ENCODE results near the gene DAP.

The DAP gene

DNA sequence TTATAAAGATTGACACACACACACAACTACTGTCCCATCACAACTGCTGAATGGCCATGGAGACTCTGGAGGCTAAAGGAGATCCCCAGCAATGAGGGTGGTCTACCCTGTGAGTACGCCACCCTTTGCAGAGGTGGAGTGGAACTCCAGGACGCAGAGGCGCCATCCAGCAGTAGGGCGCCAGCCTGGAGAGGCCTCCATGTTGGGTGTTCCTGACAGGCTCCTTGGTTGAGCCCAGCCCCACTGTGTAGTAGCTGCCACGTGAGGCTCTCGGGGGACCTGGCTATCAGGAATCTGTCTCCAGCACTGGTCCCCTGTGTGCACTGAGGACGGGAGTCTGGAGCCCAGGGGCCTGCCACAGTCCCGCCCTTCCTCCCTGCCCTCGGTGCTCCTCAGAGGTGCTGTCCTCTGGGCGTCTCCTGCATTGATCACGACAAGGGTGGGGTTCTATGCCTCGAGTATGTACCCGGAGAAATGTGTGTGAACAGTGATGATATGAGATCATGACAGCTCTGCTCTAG lies 72.3 kb downstream of the DAP start:
- DNase-seq = no peak

DNA sequence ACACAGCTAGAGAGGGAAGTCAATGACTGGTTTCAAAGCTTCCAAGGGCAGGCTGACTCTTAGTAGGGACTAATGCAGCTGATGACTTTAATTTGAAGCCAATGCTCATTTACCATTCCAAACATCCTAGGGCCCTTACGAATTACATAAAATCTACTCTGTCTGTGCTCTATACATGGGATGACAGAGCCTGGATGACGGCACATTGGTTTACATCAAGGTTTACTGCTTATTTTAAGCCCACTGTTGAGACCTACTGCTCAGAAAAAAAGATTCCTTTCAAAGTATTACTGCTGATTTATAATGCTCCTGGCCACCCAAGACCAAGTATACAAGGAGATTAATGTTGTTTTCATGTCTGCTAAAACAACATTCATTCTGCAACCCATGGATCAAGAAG lies 74.1 kb downstream of the DAP start:
- DNase-seq = no peak

DNA sequence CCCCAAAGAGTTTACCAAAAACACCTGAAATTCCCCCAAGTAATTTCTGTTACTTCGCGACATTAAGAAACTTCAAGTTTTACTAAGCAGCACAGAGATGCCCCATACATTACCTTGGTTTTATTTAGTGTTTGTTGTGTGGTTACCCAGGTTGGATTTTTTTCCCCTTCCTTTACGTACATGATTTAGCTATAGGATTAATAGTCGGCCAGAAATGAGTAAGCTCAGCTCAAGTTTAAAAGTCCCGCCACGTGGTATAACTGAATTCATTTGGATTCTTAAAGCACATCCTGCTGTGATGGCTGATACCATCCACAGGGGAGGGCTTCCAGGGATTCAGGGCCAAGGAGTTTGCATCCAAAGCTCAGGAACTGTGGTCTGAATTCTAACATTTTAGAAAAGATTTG lies 75.9 kb downstream of the DAP start:
- no peak for DNase-seq

DNA sequence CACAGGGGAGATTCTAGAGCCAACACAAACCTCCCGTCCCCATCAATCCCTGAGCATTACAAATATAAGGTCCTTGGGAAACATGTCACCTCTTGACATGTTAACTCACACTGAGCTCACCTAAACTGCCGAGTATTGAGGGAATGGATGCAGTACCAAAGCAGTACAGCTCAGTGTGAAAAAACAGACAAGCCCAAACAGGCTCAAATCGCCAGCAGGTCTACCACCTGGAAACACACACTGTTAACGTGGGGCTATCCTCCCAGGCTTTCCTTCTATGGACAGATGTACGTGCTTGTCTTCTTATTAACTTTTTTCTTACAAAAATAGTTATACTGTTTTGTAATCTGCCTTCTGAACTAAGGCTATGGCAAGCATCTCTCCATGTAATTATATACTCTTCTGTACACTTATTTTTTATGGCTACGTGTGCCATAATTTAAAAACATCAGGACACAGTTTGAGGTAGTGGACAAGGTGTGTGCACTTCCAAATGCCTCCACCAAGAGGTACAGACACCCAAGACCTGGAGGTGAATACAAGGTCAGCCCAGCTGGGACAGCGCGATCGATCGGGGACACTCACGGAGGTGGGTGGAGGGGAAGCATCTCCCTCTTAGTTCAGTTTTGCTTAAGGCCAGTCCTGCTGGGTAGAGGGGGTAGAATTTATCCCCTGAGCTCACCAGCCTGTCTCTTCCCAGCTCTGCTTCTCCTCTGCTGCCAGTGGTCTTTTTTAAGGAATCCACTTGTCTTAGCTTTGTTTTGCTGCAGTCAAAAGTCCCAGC lies 76.5 kb downstream of the DAP start:
- no peak for DNase-seq

DNA sequence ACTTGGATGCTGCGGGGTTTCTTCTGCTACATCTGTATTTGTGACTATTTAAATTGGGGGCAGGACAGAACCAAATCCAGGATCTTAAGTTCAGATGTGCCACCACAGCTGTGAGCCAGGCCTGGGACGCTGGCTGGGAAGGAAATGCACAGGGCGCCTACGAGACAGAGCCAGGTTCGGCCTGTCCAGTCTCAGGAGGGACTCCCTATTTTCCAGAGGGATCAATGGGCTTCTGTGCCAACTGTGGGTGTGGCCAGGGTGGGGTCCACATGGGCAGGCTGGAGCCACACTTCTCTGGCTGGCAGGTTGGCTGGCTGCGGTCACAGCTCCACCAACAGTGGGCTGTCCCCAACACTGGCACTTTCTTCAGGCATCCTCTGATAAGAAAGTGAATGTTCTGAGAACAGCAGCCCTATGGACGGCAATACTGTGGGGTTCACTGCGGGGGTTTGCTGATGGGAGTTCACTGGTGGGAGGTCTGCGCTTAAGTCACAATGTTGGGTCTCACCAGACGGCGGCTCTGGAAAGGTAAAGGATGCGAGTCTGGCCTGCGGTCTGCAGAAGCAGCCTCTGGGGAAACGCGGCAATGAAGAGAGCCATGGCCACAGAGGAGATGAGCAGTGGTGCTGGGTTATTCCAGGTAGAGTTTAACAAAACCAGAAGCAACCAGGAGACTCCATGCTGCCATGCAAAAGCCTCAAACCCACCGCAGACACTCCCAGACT lies 78.1 kb downstream of the DAP start:
- DNase-seq = no peak

DNA sequence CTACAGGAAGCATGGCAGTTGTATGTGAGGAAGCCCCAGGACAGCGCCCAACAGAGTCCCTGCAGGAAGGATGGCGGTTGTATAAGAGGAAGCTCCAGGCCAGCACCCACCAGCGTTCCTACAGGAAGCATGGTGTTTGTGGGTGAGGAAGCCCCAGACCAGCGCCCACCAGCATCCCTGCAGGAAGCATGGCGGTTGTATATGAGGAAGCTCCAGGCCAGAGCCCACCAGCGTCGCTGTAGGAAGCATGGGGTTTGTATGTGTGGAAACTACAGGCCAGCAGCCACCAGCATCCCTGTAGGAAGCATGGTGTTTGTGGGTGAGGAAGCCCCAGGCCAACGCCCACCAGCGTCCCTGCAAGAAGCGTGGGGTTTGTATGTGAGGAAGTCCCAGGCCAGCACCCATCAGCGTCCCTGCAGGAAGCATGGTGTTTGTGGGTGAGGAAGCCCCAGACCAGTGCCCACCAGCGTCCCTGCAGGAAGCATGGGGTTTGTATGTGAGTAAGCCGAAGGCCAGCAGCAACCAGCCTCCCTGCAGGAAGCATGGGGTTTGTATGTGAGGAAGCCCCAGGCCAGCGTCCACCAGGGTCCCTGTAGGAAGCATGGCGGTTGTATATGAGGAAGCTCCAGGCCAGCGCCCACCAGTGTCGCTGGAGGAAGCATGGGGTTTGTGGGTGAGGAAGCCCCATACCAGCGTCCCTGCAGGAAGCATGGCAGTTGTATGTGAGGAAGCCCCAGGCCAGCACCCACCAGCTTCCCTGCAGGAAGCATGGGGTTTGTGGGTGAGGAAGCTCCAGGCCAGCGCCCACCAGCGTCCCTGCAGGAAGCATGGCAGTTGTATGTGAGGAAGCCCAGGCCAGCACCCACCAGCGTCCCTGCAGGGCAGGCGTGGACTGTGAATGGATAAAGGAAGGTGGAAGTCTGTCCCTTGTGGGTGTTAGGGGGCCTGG lies 79.0 kb downstream of the DAP start:
- DNase-seq = no peak

DNA sequence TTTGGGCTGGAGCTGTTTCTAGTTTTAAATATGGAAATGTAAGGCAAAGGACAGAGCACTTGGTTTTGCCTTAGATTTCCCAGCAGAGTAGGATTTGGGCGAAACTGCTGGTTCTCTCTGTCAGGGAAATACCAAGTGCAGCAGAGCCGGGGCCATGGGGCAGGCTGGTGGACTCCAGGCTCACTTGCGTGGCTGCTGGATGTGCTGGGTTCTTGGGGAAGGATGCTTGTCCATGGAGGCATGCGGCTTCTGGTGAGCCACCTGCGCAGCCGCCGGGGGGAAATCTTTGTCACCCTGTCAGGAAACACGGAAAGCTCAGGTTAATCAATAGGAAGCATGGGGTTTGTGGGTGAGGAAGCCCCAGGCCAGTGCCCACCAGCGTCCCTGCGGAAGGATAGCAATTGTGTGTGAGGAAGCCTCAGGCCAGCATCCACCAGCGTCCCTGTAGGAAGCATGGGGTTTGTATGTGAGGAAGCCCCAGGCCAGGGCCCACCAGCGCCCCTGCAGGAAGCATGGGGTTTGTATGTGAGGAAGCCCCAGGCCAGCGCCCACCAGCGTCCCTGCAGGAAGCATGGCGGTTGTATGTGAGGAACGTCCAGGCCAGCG lies 80.1 kb downstream of the DAP start:
- no peak for DNase-seq

DNA sequence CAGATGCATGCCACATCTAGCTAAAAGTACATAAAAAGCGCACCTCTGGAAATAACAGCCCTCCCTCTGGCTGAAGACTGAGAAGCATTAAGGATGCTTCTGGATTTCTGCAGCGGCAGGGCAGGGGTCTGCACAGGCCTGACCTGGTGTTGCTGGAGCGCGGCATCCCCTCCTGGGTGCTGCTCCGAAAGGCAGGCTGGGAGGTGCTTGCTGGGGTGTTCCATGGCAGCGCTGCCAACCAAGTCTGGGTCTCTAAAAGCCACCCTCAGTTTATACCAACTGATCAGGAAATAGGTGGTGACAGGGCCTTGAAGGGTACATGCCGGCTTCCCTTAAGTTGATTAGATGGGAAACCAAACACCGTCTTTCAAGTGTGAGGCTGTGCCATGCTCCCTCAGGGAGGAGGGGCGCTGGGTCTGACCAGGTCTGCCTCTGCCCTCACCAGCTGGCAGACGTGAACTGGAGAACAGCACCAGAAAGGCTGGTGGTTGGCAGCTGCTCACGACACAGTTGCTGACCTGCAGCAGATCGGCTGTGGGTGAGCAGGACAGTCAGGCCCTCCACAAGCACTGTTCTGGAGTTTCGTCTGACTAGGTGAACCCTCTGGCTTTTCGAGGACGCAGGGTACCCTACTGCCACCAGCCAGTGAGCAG lies 81.6 kb downstream of the DAP start:
- no peak for DNase-seq

DNA sequence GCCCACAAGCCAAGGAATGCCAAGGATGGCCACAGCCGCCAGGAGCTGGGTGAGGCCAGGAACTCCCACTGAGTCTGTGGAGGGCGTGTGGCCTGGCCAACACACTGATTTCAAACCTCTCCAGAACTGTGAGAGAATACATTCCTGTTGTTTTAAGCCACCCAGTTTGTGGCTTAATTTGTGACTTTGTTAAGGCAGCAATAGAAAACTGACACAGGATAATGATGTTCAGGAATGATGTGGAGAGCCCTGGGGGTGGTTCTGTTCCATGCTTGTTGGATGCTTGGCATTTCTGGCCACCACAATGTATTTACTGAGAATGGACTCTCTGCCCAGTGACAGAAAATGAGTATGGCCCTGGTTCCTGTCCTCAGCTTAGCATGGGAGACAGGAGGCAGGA lies 82.8 kb downstream of the DAP start:
- DNase-seq = no peak

DNA sequence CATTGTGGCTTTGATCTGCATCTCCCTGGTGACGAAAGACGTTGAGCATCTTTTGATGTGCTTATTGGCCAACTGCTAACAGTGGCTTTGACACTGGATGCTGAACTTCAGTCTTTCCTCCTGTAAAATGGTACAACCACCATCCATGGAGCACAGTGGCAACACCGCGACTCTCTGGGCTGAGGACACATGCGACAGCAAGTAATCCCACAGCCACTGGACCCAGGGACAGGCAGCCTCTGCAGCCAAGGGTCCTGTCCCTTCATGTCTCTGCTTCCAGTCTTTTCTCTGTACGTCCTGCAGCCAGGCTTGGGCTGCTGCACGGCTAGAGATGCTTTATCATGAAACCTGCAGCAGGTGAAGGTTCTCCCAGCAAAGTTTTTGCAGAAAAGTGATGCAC lies 83.5 kb downstream of the DAP start:
- DNase-seq = no peak

DNA sequence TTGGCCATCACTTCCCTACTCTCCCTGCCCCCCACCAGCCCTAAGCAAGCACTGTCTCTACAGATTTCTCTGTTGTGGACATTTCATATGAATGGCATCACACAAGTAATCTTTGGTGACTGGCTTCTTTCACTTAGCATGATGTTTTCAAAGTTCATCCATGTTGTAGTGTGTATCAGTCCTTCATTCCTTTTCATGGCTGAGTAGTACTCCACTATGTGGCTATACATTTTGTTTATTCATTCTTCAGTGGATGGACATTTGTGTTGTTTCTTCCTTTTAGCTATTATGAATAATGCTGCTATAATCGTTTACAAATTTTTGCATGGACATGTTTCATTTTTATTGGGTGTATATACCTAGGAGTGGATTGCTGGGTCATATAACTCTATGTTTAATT lies 84.1 kb downstream of the DAP start:
- DNase-seq = no peak

DNA sequence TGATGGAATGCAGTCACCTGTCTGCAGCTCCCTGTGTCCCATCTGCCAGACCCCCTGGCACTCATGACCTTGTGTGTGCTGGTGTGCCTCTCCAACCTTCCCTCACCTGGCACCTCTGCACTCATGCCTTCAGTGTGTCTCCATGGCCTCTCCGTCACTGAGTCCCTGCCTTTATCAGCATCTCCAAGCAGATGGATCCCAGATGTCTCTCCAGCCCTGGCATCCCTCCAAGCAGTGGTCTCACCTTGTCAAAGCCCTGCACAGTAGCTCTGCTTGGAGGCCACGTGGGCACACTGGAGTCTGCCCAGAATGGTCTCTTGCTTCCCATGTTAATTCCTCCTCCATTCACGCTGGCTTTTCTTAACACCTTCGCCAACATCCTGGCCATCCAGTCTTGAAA lies 84.8 kb downstream of the DAP start:
- no peak for DNase-seq

DNA sequence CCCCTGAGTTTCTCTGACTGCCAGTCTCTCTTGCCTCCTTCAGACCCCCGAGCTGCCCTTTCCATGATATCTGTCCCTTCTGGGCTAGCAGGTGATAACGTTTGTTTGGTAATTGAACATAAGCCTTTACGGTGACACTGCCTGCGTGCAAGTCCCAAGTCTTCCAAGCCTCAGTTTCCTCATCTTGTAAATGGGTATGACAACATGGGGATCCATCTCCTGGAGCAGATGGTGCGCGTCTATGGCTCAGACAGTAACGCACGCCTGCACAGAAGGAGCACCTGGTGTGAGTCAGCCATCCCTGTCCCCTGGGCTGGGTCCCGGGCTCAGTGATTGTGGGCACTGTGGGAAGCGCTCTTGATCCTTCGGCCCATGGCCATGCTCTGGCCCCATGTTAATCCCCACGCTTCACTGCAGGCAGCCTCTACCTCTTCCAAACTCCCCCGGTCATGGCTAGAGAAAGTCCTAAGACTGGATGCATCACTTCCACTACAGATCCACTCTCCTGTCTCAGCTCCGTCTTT lies 85.8 kb downstream of the DAP start:
- no peak for DNase-seq

DNA sequence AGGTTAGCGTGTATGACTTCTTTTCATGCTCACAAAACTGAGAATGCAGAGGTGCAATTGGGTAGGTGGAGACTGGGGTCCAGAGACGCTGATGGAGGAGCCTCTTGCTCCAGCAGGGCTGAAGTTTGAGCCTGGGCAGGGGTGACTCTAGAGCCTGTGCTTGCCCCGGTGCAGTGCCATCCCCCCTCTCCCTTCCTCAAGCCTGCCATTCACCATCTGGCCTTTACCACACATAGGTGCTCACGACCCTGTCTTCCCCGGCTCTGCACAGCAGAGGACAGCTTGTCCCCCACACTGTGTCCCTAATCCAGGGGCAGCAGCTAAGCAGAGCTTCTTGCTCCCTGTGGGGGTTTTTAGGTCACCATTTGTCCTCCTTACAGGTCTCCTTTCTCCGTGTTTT lies 86.5 kb downstream of the DAP start:
- DNase-seq = no peak

DNA sequence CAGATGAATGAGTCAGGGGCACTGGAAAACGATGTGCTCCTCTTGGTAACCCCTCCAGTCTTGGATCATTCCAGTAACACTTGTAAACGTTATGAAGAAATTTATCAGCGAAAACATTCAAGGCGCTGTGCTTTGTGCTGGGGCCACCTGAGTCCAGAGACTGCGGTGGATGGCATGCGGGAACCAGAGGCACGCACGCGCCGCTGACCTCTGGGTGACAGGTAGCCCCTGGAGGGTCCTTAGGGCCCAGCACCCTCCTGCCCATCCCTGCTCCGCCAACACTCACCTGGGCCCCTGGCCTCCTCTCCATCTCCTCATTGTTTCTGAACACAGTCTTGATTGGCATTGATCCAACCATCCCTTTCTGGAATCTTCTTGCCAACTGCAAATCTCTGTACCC lies 86.9 kb downstream of the DAP start:
- no peak for DNase-seq

DNA sequence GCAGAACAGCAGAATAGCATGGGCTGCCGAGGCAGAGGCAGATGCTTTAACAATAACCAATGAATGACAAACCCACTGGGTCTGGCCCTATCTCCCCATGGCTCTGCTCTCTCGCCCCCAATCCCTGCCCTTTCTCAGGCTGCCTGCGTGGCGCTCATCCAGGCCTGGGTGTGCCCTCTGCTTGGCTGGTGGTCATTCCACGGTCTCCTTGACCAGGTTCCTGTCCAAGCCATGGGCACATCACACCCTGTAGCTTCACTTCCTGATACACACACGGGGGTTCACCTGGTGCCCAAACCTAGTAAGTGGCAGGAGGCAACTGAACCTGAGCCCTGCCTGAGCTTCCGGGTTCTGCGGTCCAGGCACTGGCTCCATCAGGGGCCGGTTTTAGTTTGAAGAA lies 87.6 kb downstream of the DAP start:
- DNase-seq = no peak

DNA sequence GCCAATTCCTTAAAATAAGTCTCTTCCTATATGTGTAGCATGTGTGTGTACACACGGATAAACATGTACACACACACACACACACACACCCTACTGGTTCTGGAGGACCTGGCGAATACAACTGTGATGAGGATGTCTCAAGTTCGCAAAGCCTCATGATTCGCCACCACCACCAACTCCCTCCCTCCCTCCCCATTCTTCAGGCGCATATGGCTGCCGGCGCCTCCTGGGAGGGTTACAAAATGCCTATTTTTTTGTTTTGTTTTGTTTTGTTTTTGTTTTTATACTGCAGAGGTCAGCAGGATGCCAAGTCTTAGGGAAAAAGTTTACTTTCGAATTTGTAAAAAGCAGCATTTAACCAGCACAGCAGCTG lies 88.0 kb downstream of the DAP start:
- DNase-seq = no peak

DNA sequence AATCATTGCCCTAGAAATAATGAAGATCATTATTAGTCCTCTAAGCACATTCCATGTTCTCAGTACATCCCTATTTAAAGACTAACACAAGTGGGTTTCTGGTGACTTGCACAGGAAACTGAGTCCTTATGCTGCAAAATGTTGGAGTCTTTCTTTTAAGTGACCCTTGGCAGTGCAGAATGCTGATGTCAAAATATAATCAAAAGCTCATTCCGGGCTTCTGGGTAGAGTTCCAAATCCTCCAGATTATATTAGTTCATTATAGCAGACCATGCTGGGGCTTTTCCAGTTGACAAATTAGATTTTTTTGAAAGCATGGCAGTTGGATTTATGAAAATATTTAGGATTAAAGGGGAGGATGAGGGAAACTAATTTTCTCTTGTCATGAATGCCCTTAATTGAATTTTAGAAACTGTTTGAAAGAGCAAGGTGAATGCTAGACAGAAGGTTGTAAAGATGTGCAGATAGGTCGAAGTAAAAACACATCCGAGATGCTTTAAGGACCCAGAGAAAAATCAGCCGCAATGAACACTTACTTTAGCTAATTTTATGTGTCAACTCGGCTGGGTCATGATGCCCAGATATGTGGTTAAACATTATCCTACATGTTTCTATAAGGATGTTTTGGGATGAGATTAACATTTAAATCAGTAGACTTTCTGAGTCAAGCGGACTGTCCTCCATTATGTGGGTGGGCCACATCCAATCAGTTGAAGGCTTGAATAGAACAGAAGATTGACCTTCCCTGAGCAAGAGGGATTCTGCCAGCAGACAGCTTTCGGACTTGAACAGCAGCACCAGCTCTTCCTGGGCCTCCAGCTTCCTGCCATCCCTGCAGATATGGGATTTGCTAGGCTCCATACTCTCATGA lies 88.7 kb downstream of the DAP start:
- no peak for DNase-seq

DNA sequence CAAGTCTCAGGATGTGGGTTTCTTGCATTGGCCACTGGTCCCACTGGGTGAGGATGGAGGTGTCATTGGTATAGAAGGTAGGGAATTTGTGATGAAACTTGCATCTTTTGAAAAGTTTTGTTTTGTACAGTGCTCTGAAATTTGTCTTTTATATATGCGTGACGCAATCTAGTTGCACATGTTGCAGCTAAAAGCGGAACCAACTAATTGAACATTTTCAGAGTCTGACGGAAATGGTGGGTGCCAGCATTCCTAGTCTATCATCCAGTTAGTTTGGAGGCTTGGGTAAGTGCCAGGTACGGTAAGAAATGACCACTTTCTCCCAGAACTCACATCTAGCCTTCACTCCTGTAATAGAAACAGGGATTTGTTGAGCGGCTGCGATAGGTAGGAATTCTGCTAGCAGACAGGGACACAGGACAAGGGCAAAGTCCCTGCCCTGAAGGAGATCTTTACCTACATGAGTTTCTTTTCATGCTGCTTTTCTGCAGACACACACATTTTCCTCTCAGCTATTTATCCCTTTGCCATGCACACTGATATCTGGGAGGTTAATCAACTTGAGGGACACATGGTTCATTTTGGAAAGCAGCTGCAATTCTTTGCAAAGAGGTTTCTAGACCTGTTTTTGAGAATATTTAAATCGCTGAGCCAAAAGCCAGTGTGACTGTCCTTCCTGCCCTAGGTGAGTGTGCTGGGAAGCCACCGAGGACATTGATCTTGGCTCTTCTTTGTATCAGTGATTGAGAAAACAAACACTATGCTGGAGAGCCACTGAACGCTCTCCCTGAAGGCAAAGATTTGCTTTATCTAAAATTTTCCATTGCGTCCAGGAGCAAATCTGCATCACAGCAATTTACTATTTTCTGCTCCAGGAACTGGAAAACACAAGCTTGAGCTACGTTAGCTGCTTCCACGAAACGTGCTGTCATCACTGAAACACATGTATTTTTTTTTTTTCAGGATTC lies 89.7 kb downstream of the DAP start:
- no peak for DNase-seq

DNA sequence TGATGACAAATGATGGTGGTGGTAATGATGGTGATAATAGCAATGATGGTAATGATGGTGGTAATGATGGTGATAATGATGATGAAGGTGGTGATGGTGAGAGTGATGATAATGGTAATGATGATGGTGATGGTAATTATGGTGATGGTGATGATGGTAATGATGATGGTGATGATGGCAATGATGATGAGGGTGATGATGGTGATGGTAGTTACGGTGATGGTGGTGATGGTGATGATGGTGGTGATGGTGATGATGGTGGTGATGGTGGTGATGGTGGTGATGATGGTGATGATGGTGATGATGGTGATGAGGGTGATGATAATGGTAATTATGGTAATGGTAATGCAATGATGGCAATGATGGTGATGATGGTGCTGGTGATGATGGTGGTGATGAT lies 91.1 kb downstream of the DAP start:
- DNase-seq = no peak
